NCI-H82 treated with DMSO at 0.1 percent for 48 hours (cell line): ENCODE data around the gene OR5B21.
A peak's percentile ranks its signal among the peaks of the same experiment; 100 is the strongest.

Source experiments
- DNase-seq: peaks from one replicate; lab custom pipeline; 2025; ENCODE audit not compliant: unreplicated experiment; lab: John Stamatoyannopoulos, UW

Gene OR5B21

DNA sequence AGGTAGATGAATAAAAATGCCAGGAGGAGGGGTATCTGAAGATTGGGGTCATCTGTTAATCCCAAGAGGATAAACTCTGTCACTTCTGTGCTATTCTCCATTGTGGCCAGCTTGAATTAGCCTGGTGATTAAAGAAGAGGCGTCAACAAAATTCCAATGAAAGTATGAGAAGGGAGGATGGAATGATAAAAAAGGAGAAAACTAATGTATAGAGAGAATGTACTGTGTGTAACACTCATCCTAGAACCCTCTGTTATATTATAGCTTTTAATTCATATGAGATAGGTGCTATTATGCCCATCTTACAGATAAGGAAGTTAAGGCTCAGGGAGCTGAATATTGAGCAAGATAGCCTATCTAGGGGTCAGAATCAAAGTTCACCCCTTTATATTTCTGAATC is at the start of gene OR5B21:
OR5B21 (minus strand) TSS at position 101 of the 400 bp plus-strand sequence; CDS start at position 101, 0 bp downstream.
- DNase-seq, result no peak

DNA sequence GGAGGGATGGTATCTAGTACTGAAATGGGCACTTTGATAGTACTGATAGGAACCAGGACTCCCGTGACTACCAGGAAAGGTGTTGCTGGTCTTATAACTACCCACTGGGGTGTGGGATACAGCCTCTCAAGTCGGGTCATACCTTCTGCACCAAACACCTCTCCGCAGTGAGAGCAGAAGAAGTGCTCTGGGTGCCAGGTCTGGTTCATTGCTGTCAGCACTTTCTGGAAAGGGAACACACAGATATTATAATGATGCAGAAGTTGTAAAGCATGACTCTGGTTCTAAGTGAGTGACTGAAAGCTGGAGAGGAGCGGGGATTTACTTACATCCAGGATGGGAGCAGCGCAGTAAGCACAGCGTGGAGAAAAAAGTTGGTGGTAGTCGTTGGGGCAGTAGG is 41.7 kb upstream of the OR5B21 start:
- DNase-seq, result no peak

DNA sequence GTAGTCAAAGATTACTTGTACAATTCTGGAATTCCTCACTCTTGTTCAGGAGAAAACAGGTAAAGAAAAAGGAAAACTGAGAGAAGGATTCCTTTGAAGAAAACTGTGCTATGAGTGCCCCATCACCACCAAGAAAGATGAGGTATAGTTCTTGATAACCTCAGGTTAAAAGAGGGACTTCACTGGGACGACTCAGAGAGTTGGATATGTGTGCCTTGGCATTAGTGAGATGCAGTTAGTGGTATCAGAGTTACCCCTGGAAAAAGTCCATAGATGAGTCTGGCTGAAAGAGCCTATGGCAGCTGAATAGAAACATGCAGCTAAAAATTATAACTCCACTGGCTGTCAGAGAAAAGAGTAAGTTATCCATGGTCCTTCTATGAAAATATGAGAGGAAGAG is 38.9 kb upstream of the OR5B21 start:
- no peak for DNase-seq

DNA sequence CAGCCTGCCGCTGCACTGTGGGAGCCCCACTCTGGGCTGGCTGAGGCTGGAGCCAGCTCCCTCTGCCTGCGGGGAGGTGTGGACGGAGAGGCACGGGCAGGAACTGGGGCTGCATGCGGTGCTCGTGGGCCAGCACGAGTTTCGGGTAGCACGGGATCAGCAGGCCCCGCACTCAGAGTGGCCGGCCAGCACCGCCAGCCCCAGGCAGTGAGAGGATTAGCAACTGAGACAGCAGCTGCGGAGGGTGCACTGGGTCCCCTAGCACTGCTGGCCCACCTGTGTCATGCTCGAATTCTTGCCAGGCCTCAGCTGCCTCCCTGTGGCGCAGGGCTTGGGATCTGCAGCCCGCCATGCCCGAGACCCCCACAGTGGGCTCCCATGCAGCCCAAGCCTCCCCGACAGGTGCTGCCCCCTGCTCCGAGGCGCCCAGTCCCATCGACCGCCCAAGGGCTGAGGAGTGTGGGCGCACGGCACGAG is 24.0 kb upstream of the OR5B21 start:
- DNase-seq, result no peak

GRCh38 chr11:58530236-58530635 is 22.3 kb upstream of the OR5B21 start:
- no peak for DNase-seq

DNA sequence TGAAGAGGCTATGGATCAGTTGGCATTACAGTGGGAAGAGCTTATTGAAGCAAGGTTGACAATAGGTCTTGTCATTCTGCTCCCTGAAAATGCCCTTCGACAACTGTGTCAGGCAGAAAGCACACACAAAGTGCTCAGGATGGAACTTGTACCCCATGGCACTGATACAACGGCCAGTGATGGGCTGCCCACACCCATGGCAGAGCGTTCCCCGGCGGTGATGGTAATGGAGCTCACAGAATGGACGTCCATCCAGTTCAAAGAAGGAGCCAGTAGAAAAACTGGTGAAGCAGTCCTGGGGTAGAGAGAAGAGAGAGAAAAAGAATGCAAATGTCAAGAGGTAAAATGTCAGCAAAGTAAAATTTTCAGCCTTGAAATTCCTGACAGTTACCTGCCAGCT is 19.5 kb upstream of the OR5B21 start:
- DNase-seq, result no peak

DNA sequence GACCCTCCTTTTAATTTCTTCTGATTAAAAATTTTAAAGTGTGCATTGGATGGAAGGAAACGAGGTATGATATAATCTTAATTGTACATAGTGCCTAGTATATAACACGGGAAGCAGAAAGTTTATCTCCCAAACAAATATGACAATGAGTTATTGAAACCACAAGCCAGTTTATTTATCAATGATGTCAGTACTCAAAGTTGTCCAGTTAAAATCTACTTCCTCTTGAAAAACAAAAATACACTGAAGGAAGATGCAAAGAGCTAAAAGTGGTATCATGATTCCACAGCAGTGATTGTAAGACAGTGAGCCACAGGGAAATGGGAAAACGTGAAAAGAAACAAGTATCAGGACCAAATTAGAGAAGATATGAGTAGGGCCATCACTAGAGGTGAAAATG is 18.8 kb upstream of the OR5B21 start:
- no peak for DNase-seq

DNA sequence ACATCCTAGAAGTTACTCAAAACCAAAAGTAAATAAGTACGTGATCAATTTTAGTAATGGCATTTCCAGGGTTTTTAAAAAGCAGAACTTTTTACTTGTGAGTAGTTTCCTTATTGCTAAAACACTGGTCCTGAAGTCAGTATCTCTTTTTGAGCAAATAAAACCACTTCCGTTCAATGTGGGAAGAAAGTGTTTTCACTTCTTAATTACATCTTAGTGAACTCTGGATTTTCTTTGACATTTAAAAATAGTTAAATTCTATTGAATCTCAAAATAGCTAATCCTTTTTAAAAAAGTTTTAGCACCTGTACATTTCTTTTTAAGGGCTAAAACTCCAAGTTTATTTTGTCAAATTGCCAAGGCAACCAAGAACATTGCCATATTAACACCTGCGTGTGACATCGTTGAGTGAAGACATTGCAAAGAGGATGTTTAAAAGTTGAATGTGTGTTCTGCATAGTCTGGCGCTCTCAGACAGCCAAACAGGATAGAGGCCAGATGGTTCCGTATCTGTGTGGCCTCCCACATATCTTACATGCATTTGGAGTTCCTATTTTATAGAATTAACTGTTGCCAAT is 17.2 kb upstream of the OR5B21 start:
- DNase-seq, result no peak

- DNase-seq, result peak; percentile 20
Observed at GRCh38 chr11:58524232-58525036, 16.5 kb upstream of the OR5B21 start.

GRCh38 chr11:58513747-58514367 is 6.0 kb upstream of the OR5B21 start:
- DNase-seq, result no peak

DNA sequence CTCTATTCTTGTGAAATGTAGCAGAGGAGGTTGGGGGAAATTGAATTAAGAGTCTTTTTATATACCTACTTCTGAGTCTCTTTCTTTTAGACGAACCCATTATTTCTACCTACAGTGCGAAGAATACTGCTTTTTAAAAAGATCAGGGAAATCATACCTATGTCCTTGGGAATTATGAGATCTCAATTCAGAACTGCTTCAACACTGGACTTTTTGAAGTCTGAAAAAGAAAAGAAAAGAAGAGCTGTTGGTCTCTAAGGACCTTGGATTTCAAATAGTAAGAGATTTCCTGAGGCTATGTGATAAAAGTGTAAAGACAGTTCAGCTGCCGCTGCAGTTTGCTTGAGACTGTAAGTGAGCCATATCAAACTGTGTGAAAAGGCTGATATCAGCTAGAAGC is 3.7 kb upstream of the OR5B21 start:
- DNase-seq, result no peak

GRCh38 chr11:58509748-58510147 is 1.8 kb upstream of the OR5B21 start:
- DNase-seq, result no peak

DNA sequence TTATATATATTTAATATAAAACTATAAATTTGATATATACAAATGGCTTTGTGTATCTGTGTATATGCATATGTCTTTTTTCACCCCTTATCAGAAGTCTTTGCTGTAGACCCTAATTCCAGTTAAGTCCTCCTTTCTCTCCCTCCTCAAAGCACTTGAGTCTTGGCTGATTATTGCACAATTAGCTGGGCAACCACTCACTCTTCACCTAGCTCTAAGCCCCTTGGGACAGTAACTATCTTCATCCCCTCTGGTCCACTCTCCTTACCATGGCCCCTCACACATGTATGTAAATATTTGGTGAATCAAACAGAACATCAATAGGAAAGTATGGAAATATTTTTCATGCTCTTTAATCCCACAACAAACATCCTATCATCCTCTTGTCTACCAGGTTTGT is 909 bp upstream of the OR5B21 start:
- DNase-seq, result no peak

- no peak for DNase-seq
Observed at GRCh38 chr11:58507355-58507754, 550 bp downstream of the OR5B21 start.

GRCh38 chr11:58506935-58507334 is 970 bp downstream of the OR5B21 start:
- no peak for DNase-seq

DNA sequence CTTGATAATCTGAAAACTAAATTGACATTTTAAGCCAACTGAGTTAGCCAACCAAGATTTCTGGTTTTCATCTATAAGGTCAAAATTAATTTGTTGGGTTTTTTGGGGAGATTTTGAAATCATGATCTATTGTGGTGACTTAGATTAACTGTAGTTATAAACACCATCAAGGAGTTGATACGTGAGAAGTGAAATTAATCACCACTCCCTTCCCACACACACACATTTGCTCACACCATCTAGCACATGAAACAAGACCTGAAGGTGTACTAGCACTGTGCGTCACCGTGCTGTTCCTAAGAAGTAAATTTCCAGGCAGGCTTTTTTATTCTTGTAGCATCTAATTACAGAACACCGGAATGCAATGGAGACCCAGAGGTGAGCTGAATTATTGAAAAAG is 2.1 kb downstream of the OR5B21 start:
- no peak for DNase-seq

DNA sequence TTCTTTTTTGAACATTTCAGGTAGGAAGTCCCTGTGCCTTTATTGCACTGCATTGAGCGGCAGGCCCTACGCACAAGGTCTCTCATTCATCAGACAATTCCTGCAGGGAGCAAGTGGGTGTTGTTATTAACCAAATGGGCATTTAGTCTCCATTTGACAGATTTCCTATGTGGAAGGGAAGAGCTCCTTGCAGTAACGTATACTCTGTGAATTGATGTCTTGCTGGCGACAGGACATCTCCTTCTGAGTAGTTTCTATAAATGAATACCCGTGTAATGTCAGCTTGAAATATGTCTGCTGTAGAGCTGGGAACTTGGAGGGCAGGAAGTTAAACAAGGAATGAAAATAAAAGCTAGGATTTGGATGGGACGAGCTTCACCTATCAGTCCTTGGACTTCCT is 3.7 kb downstream of the OR5B21 start:
- DNase-seq, result no peak

- no peak for DNase-seq
Observed at GRCh38 chr11:58503361-58503856, 4.5 kb downstream of the OR5B21 start.

- no peak for DNase-seq
Observed at GRCh38 chr11:58502004-58502403, 5.9 kb downstream of the OR5B21 start.

- DNase-seq, result no peak
Observed at GRCh38 chr11:58498464-58498863, 9.4 kb downstream of the OR5B21 start.

- no peak for DNase-seq
Observed at GRCh38 chr11:58497951-58498350, 10.0 kb downstream of the OR5B21 start.

- no peak for DNase-seq
Observed at GRCh38 chr11:58495906-58496305, 12.0 kb downstream of the OR5B21 start.
